Astrocyte of the cerebellum (primary cell): Measurements from ENCODE around the gene FGFBP3.

Experiments used
- DNase-seq: peaks from one replicate; pipeline ENCODE4 v3.0.0-alpha.2; 2011; ENCODE audit warnings: low read depth
- H3K4me3 ChIP-seq: 2 replicates; pipeline ENCODE4 v1.5.1; 2011; ENCODE audit warnings: mild to moderate bottlenecking, low read depth, low read length, moderate library complexity
- in situ Hi-C: cut with HindIII; loops from 2 replicates; pipeline ENCODE4 v1.10.0; 2017; ENCODE audit warnings: low sequenced_read_pairs
- TF ChIP-seq, protein P1 (sequence below): IDR thresholded peaks from 2 replicates; pipeline ENCODE4 v1.5.1; 2012; ENCODE audit warnings: low read length, low read depth, moderate library complexity, mild to moderate bottlenecking; ENCODE audit errors: missing control alignments

FGFBP3 gene, protein sequence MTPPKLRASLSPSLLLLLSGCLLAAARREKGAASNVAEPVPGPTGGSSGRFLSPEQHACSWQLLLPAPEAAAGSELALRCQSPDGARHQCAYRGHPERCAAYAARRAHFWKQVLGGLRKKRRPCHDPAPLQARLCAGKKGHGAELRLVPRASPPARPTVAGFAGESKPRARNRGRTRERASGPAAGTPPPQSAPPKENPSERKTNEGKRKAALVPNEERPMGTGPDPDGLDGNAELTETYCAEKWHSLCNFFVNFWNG

DNA sequence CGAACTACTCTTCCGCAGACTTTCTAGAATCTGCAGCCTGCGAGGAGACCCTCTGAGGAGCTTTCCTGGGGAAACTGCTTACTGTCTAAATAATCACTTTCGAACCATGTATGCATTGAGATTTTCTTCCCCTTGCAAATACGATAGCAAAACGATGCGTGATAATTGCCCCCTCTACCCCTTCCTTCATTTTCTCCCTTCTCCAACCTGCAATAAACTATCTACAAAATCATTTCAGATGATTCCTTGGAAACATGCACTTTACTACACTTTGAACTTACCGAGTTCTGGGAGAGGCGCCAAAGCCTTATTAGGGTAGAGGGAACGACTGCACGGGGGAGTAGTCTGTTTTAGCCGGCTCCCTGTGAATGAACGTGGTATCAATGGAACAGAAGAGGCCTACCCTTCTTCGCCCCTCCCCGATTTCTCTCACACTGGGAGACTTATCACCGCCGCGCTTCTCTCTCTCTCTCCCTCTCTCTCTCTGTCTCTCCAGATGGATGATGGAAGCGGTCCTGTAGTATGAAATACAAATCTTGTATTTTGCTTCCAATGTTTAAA, at the start of gene FGFBP3:
TSS of gene FGFBP3 (minus strand) at position 370 of the 561 bp plus-strand sequence. CDS start 517 bp downstream, outside the sequence.
- in situ Hi-C loops, result no loop called here
- TF ChIP-seq, protein P1, sequence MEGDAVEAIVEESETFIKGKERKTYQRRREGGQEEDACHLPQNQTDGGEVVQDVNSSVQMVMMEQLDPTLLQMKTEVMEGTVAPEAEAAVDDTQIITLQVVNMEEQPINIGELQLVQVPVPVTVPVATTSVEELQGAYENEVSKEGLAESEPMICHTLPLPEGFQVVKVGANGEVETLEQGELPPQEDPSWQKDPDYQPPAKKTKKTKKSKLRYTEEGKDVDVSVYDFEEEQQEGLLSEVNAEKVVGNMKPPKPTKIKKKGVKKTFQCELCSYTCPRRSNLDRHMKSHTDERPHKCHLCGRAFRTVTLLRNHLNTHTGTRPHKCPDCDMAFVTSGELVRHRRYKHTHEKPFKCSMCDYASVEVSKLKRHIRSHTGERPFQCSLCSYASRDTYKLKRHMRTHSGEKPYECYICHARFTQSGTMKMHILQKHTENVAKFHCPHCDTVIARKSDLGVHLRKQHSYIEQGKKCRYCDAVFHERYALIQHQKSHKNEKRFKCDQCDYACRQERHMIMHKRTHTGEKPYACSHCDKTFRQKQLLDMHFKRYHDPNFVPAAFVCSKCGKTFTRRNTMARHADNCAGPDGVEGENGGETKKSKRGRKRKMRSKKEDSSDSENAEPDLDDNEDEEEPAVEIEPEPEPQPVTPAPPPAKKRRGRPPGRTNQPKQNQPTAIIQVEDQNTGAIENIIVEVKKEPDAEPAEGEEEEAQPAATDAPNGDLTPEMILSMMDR, result no peak
- DNase-seq, result no peak
- peak within 1 kb of the TSS; percentile 67 for H3K4me3 ChIP-seq

DNA sequence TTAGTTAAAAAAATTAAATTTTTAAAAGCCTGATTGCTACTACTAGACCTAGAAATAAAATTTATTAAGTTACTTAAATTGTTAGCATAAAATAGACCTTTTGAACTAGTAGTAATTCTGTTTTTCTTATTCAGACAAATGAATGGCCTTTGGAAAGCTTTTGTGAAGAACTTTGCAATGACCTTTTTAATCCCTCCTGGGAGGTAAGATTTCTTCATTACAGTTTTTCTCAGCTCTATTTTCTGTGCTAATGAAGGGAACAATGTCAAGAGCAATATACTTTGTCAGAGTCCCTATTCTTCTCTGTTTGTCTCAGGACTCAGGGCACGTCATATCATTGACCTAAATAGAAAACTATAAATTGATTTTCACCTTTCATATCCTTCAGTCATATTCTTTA, 47.8 kb upstream of the FGFBP3 start:
- TF ChIP-seq, protein P1, result no peak
- in situ Hi-C loops, result no loop called here

DNA sequence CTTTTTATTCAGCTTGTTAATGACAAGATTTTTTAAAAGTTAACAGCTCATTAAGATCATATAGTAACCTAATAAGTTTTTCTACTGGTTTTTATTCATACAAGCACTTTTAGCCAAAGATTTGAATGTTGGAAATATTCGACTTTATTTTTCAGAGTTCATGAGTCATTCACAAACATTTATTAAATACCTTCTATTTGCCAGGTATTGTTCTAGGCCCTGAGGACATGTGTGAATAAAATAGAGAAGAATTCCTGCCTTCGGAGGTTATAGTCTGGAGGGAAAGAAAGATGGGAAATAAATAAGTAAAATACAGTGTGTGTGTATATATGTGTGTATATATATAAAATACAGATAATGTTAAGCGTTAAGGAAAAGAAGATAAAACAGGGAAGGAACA, 45.8 kb upstream of the FGFBP3 start:
- in situ Hi-C loops, result no loop called here
- no peak overlapping the region for H3K4me3 ChIP-seq
- DNase-seq, result no peak
- TF ChIP-seq, protein P1, result no peak

More for the DNA sequence above, 47.8 kb upstream of the FGFBP3 start:
- H3K4me3 ChIP-seq, result no peak overlapping the region
- no peak for DNase-seq

DNA sequence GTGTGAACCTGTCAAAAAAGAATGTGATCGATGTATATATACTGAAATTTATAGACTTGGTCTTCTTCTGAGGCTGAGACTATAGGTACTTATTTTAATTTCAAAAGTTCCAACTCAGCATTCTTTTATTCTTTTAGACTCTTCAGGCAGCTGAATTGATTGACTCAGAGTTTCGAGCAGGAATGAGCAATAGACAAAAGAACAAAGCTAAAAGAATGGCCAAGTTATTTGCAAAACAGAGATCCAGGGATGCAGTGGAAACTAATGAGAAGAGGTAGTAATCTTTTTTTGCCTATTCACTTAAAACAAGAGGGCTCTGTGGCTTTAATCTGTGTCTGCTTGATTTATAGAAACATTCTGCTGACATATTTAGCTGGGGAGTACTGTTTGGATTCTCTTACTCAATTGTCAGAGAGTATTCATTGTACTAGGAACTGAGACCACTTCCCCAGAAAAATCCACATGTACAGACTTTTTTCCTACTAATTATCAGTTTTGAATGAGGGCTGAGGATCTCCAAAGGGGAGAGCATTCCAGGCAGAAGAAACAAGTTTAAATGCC, 44.4 kb upstream of the FGFBP3 start:
- no peak overlapping the region for H3K4me3 ChIP-seq
- in situ Hi-C loops, result no loop called here
- DNase-seq, result no peak
- TF ChIP-seq, protein P1, result no peak

DNA sequence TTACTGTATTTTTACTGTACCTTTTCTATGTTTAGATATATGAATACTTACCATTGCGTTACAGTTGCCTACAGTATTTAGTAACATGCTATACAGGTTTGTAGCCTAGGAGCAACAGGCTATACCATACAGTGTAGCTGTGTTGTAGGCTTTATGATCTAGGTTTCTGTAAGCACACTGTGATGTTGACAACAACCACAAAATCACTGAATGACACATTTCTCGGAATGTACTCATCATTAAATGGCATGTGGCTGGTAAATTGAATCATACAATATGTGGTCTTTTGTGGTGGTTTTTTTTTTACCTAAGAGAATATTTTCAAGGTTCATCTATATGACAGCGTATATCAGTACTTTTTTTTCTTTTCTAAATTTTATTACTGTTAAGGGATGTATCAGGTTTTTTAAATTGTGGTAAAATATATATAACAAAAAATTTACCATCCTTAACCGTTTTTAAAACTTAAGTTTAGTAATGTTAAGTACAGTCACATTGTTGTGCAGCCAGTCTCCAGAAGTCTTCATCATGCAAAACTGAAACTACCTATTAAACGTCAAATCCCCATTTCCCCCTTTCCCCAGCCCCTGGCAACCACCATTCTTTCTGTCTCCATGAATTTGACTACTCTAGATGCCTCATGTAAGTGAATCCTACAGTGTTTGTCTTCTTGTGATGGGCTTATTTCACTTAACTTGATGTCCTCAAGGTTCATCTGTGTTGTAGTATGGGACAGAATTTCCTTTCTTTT, 35.8 kb upstream of the FGFBP3 start:
- in situ Hi-C loops, result no loop called here
- TF ChIP-seq, protein P1, result no peak
- peak; percentile 8 for DNase-seq
- H3K4me3 ChIP-seq, result no peak overlapping the region

DNA sequence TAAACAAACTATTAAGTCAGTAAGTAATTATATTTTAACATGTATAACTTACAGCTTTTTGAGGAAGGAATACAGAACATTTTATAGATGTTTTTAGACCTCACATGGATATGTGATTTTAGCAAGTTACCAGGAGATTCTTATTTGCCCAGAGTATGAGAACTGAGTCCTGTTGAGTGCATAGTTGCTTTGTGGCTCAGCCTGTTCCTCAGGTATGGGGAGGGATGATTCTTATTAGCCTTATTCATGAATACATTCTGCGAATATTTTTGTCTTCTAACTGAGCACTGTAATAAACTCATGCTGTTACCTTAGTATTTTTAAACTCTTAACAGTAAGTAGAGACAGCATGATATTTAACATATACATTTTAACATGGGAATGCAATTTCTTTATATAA, 32.1 kb upstream of the FGFBP3 start:
- TF ChIP-seq, protein P1, result no peak
- no peak overlapping the region for H3K4me3 ChIP-seq
- in situ Hi-C loops, result no loop called here
- no peak for DNase-seq
